Caco-2 (cell line): ENCODE results near the gene HTR4. TPM values are rescaled to one million over a fixed set of nuclear protein-coding genes. Genes with fewer than 3 reads are reported as not detected.

Source experiments
- BruUV-seq: library from RNA; stranded (reverse); fragments of 400-500 nt; replicated peaks from 2 replicates; lab custom pipeline; 2021; lab: Mats Ljungman, UMichigan
- CTCF ChIA-PET: fragments of 300-600 bp; sonication (Branson Sonifier 250); formaldehyde crosslinking; loops from one replicate; lab custom pipeline; 2022; ENCODE audit warnings: antibody characterized with exemption; lab: Charles Lee
- POLR2A ChIA-PET: fragments of 300-600 bp; sonication (Branson Sonifier 250); formaldehyde crosslinking; loops from one replicate; lab custom pipeline; 2022; ENCODE audit warnings: antibody characterized with exemption; lab: Charles Lee
- DNase-seq, 2 experiments: peaks; one replicate each; pipeline versions ENCODE4 v3.0.0 to v3.0.0-alpha.2; 2020 to 2022
- H3K27me3 ChIP-seq: replicated peaks from 2 replicates; pipeline ENCODE4 v1.6.0; 2011; ENCODE audit warnings: low read length; ENCODE audit not compliant: control insufficient read depth, insufficient read depth
- H3K36me3 ChIP-seq: 2 replicates; pipeline ENCODE4 v1.5.1; 2011; ENCODE audit warnings: low read length; ENCODE audit not compliant: control insufficient read depth, insufficient read depth
- H3K4me1 ChIP-seq: fragments of 250-450 bp; sonication (Bioruptor Pico); 2 replicates; pipeline ENCODE4 v1.5.1; 2020; ENCODE audit warnings: mild to moderate bottlenecking
- H3K4me3 ChIP-seq: 2 replicates; pipeline ENCODE4 v1.5.1; 2011; ENCODE audit warnings: low read depth, mild to moderate bottlenecking, control low read depth, low read length
- H3K9me3 ChIP-seq: fragments of 250-450 bp; sonication (Bioruptor Pico); 2 replicates; pipeline ENCODE4 v1.5.1; 2020; ENCODE audit warnings: mild to moderate bottlenecking, moderate library complexity
- H3K27ac Mint-ChIP-seq: one replicate; pipeline ENCODE4 v1.8.0; 2022; ENCODE audit warnings: mixed read lengths; ENCODE audit not compliant: unreplicated experiment
- H3K27me3 Mint-ChIP-seq: one replicate; pipeline ENCODE4 v1.8.0; 2022; ENCODE audit warnings: mixed read lengths; ENCODE audit not compliant: insufficient read depth, unreplicated experiment
- H3K36me3 Mint-ChIP-seq: one replicate; pipeline ENCODE4 v1.8.0; 2022; ENCODE audit warnings: mild to moderate bottlenecking, mixed read lengths; ENCODE audit not compliant: insufficient read depth, unreplicated experiment
- H3K4me1 Mint-ChIP-seq: one replicate; pipeline ENCODE4 v1.8.0; 2022; ENCODE audit warnings: low read depth, mixed read lengths; ENCODE audit not compliant: unreplicated experiment
- H3K4me3 Mint-ChIP-seq: one replicate; pipeline ENCODE4 v1.8.0; 2022; ENCODE audit warnings: mild to moderate bottlenecking, moderate library complexity, mixed read lengths; ENCODE audit not compliant: unreplicated experiment
- H3K9me3 Mint-ChIP-seq: one replicate; pipeline ENCODE4 v1.8.0; 2022; ENCODE audit warnings: mixed read lengths; ENCODE audit not compliant: unreplicated experiment
- intact Hi-C: fragments of 100-400 bp; cut with micrococcal nuclease; formaldehyde crosslinking; loops from one replicate; pipeline ENCODE4 v1.10.0; 2022; ENCODE audit not compliant: unreplicated experiment
- total RNA-seq: library from RNA; stranded (reverse); gene quantifications from 2 replicates; pipeline ENCODE4 v1.2.3, GENCODE V29; 2022
- TF ChIP-seq, protein P1 (sequence below), 2 experiments: fragments of 200-600 bp in 1 of 2; IDR thresholded peaks; 1 replicate in 1 of 2; 2 replicates in 1 of 2; pipeline versions ENCODE4 v1.5.1 to v1.8.0; 2011 to 2022; ENCODE audit warnings: antibody characterized with exemption in 1 of 2, control low read depth in 1 of 2, inconsistent platforms in 1 of 2, low read depth in 1 of 2, low read length in 1 of 2, mild to moderate bottlenecking in 1 of 2, moderate library complexity in 1 of 2; ENCODE audit not compliant: insufficient read depth in 1 of 2, severe bottlenecking in 1 of 2, unreplicated experiment in 1 of 2

The HTR4 gene
- total RNA-seq, 1 experiment from 2014 or later: not detected

DNA sequence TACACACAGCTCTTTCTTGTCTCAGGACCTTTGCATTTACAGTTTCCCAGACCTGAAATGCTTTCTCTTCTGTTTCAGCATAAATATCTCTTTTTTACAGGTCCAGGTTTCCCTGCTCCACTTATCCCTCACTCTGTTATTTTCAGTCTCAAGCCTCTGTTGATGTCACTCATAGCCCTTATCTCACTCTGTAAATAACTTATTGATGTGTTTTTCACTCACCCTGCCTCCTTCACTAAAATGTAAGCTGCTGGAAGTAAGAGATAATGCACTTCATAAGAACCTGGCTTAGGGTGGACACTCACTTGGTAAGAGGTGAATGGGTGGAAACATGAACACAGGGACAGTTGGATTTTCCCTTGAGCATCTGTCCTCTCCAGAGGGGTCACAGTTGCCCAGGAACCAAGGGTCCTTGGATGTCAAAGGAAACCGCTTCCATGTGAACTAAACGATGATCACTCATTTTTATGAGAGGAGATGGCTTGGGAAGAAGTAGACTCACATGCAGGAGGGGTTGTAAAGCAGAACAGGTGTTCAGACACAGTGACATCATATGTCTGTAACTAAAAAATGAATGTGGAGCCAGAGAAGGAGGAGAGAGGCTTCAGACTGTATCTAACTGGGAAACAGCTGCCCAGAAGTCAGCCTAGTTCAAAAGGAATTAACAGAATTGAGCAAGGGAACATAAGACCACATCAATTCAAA lies 5.5 kb upstream of the HTR4 start:
- H3K27me3 ChIP-seq: no peaks in the 10 kb centered on the region; the same call in 1 of the 2 replicates
- H3K27me3 Mint-ChIP-seq: peaks cover 18% of the 10 kb centered on the region

DNA sequence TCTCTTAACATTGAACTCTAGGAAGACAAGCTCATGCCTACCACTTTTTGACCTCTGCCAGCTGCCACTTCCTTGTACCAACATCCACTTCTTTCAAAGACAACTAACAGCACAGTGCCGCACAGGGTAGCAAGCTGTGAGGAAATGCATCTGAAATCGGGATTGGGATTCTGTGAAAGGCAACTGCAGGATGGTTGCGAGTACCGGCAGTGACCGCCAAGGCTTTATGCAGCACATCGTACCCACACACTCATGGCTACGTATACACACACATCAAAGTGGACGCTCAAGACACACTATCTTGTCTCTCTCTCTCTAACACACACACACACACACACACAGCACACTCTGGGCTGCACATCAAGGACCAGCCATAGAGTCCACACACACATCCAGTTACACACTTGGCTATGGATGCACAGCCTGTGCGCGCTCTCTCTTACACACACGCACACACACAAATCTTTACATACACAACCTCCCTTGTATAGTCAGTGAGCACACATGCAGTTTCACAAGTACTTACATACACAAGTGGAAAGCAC lies 964 bp downstream of the HTR4 start:
- Mint-ChIP-seq H3K9me3 (no peaks in the 10 kb centered on the region), H3K36me3 (no peaks in the 10 kb centered on the region), H3K4me1 (no peaks in the 10 kb centered on the region), H3K27me3 (peaks cover 31% of the 10 kb centered on the region), H3K27ac (no peak overlapping the region), H3K4me3 (no peak overlapping the region)
- Histone ChIP-seq H3K27me3 (no peaks in the 10 kb centered on the region; the same call in 1 of the 2 replicates), H3K36me3 (no peaks in the 10 kb centered on the region), H3K9me3 (no peaks in the 10 kb centered on the region), H3K4me1 (no peaks in the 10 kb centered on the region), H3K4me3 (no peak overlapping the region)
- intact Hi-C loops: no loop called here
- no TSS peak for BruUV-seq
- CTCF ChIA-PET: no interaction called here
- POLR2A ChIA-PET: no interaction called here
- no peak for DNase-seq
- TF ChIP-seq, protein P1, sequence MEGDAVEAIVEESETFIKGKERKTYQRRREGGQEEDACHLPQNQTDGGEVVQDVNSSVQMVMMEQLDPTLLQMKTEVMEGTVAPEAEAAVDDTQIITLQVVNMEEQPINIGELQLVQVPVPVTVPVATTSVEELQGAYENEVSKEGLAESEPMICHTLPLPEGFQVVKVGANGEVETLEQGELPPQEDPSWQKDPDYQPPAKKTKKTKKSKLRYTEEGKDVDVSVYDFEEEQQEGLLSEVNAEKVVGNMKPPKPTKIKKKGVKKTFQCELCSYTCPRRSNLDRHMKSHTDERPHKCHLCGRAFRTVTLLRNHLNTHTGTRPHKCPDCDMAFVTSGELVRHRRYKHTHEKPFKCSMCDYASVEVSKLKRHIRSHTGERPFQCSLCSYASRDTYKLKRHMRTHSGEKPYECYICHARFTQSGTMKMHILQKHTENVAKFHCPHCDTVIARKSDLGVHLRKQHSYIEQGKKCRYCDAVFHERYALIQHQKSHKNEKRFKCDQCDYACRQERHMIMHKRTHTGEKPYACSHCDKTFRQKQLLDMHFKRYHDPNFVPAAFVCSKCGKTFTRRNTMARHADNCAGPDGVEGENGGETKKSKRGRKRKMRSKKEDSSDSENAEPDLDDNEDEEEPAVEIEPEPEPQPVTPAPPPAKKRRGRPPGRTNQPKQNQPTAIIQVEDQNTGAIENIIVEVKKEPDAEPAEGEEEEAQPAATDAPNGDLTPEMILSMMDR (IDR thresholded peaks at IDR 0.05; ENCODE audit: insufficient read depth in 1 of 2, low read depth in 1 of 2, low read length in 1 of 2, severe bottlenecking in 1 of 2, unreplicated experiment in 1 of 2): no peak

More for the DNA sequence above, 5.5 kb upstream of the HTR4 start:
- intact Hi-C loops: no loop called here
- Mint-ChIP-seq H3K9me3 (no peaks in the 10 kb centered on the region), H3K27ac (no peak overlapping the region), H3K4me1 (peaks cover 10% of the 10 kb centered on the region), H3K36me3 (no peaks in the 10 kb centered on the region), H3K4me3 (no peak overlapping the region)
- POLR2A ChIA-PET: no interaction called here
- TF ChIP-seq, protein P1 (IDR thresholded peaks at IDR 0.05; ENCODE audit: insufficient read depth in 1 of 2, low read depth in 1 of 2, low read length in 1 of 2, severe bottlenecking in 1 of 2, unreplicated experiment in 1 of 2): no peak
- no TSS peak for BruUV-seq
- CTCF ChIA-PET: no interaction called here
- H3K4me3 ChIP-seq: no peak overlapping the region
- H3K36me3 ChIP-seq: no peaks in the 10 kb centered on the region
- no peaks in the 10 kb centered on the region for H3K9me3 ChIP-seq
- H3K4me1 ChIP-seq: 0 out of 2 replicates have a peak, but pooled peaks cover 5% of the 10 kb centered on the region
- DNase-seq: no peak

DNA sequence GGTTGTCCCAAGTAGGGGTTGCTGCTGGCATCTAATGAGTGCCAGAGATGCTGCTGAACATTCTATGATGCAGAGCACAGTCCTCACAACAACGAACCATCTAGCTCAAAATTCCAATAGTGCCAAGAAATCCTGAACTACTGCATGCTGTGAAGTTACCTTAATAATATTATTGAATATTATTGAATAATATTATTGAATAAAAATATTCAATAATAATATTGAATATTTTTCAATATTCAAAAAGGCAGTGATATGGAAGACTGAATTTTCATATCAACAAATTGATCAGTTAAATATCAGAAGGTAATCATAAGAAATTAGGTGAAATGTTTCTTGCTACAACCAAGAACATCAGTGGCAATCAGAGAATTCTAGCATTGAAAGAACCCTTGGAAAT lies 2.8 kb downstream of the HTR4 start:
- no peak for DNase-seq
- H3K27ac Mint-ChIP-seq: no peak overlapping the region
- ChIA-PET CTCF (no interaction called here), POLR2A (no interaction called here)
- Histone ChIP-seq H3K27me3 (no peaks in the 10 kb centered on the region; the same call in 1 of the 2 replicates), H3K4me1 (no peaks in the 10 kb centered on the region), H3K4me3 (no peak overlapping the region), H3K36me3 (no peaks in the 10 kb centered on the region), H3K9me3 (no peaks in the 10 kb centered on the region)
- no peak overlapping the region for H3K4me3 Mint-ChIP-seq
- intact Hi-C loops: no loop called here
- H3K36me3 Mint-ChIP-seq: no peaks in the 10 kb centered on the region
- BruUV-seq: no TSS peak
- no peaks in the 10 kb centered on the region for H3K4me1 Mint-ChIP-seq
- peaks cover 39% of the 10 kb centered on the region for H3K27me3 Mint-ChIP-seq
- H3K9me3 Mint-ChIP-seq: no peaks in the 10 kb centered on the region
- TF ChIP-seq, protein P1 (IDR thresholded peaks at IDR 0.05; ENCODE audit: insufficient read depth in 1 of 2, low read depth in 1 of 2, low read length in 1 of 2, severe bottlenecking in 1 of 2, unreplicated experiment in 1 of 2): no peak
